Measurements from ENCODE around the gene TTC28. TPM values are rescaled to one million over a fixed set of nuclear protein-coding genes. Genes with fewer than 3 reads are reported as not detected.

TTC28 gene
- total RNA-seq, 1 experiment from 2014 or later: 0.12 TPM

- intact Hi-C loops (cut with micrococcal nuclease): no loop called here
- Histone ChIP-seq H2AFZ (ENCODE audit: low read depth, low read length, poor library complexity, severe bottlenecking) (no peak overlapping the region), H3K36me3 (ENCODE audit: control insufficient read depth in 1 of 2, insufficient read depth in 2 of 2, low read length in 2 of 2) (no peaks in the 10 kb centered on the region), H3K9ac (ENCODE audit: low read length) (no peak overlapping the region), H3K9me3 (ENCODE audit: control insufficient read depth in 1 of 2, insufficient read depth in 1 of 2, low read depth in 1 of 2, low read length in 2 of 2) (no peaks in the 10 kb centered on the region), H3K27ac (ENCODE audit: low read depth, low read length) (no peak overlapping the region), H4K20me1 (ENCODE audit: insufficient read depth) (no peaks in the 10 kb centered on the region), H3K9me2 (ENCODE audit: insufficient read depth) (no peaks in the 10 kb centered on the region), H3K4me3 (replicated peaks in 1 of 2; ENCODE audit: low read depth in 1 of 2, low read length in 2 of 2) (no peak overlapping the region), H3K27me3 (ENCODE audit: insufficient read depth, low read length) (peaks cover 71% of the 10 kb centered on the region), H3K4me1 (ENCODE audit: control insufficient read depth in 1 of 2, insufficient read depth in 2 of 2, low read length in 2 of 2) (no peaks in the 10 kb centered on the region), H3K79me2 (ENCODE audit: insufficient read depth, low read length) (no peaks in the 10 kb centered on the region), H3K4me2 (ENCODE audit: low read length) (no peak overlapping the region)
- RAD21 ChIA-PET (ENCODE audit: low non-redundant PET in 1 of 2, low total read pairs in 2 of 2, uncharacterized antibody in 2 of 2, unreplicated experiment in 2 of 2): no interaction called here
- no TSS peak for BruUV-seq (replicated peaks)
- ATAC-seq (no peak), DNase-seq (ENCODE audit: low read depth, low spot score) (no peak)
- TF ChIP-seq MAX (IDR thresholded peaks at IDR 0.05): no peak
- TF ChIP-seq SP1 (IDR thresholded peaks at IDR 0.05; ENCODE audit: low read depth): no peak
- no peak for TF ChIP-seq CBX3 (IDR thresholded peaks at IDR 0.05; ENCODE audit: low read depth)
- no peak for TF ChIP-seq POLR2A (IDR thresholded peaks at IDR 0.05; ENCODE audit: borderline replicate concordance, extremely low read depth, insufficient read depth, insufficient read length)
- no peak for TF ChIP-seq TCF7L2 (IDR thresholded peaks at IDR 0.05; ENCODE audit: borderline replicate concordance, extremely low read depth, insufficient read depth, insufficient read length)
- CTCF ChIA-PET: no interaction called here
- POLR2A ChIA-PET: no interaction called here
Measured at GRCh38 chr22:28247136-28247535, 432.5 kb downstream of the TTC28 start.

- no peak for DNase-seq (ENCODE audit: low read depth, low spot score)
- no peak overlapping the region for H2AFZ ChIP-seq (ENCODE audit: low read depth, low read length, poor library complexity, severe bottlenecking)
- no peak overlapping the region for H3K4me2 ChIP-seq (ENCODE audit: low read length)
- TF ChIP-seq SIN3A (IDR thresholded peaks at IDR 0.05; ENCODE audit: low read depth): no peak
- TF ChIP-seq SRF (IDR thresholded peaks at IDR 0.05; ENCODE audit: low read depth): no peak
- TF ChIP-seq CEBPB (IDR thresholded peaks at IDR 0.05; ENCODE audit: low read depth): no peak
- TF ChIP-seq YY1 (IDR thresholded peaks at IDR 0.05; ENCODE audit: extremely low read depth, insufficient replicate concordance, low read depth, low read length): no peak
- no peak for TF ChIP-seq EZH2phosphoT487 (IDR thresholded peaks at IDR 0.05; ENCODE audit: borderline replicate concordance)
- no peak for TF ChIP-seq TCF7L2 (IDR thresholded peaks at IDR 0.05; ENCODE audit: borderline replicate concordance, extremely low read depth, insufficient read depth, insufficient read length)
- no peak for TF ChIP-seq EGR1 (IDR thresholded peaks at IDR 0.05; ENCODE audit: low read depth)
- TF ChIP-seq POLR2AphosphoS5 (IDR thresholded peaks at IDR 0.05; ENCODE audit: low read depth, low read length): no peak
- TF ChIP-seq CBX3 (IDR thresholded peaks at IDR 0.05; ENCODE audit: low read depth): no peak
- no peak for TF ChIP-seq ATF3 (IDR thresholded peaks at IDR 0.05)
- no peak for TF ChIP-seq ZNF274 (IDR thresholded peaks at IDR 0.05; ENCODE audit: low read depth, low read length)
- no peak for TF ChIP-seq CTCF (IDR thresholded peaks at IDR 0.05 in 2 of 3, conservative IDR thresholded peaks at IDR 0.05 in 1 of 3; ENCODE audit: borderline replicate concordance in 1 of 3, insufficient read depth in 1 of 3, low read depth in 2 of 3, low read length in 2 of 3)
- no peak for TF ChIP-seq RAD21 (IDR thresholded peaks at IDR 0.05; ENCODE audit: low read depth)
- no peak for TF ChIP-seq EZH2 (IDR thresholded peaks at IDR 0.05)
- BruUV-seq (replicated peaks): no TSS peak
- no peaks in the 10 kb centered on the region for H3K9me3 ChIP-seq (ENCODE audit: control insufficient read depth in 1 of 2, insufficient read depth in 1 of 2, low read depth in 1 of 2, low read length in 2 of 2)
- H3K9ac ChIP-seq (ENCODE audit: low read length): no peak overlapping the region
- ATAC-seq: no peak
- CTCF ChIA-PET: no interaction called here
- H3K27me3 ChIP-seq (ENCODE audit: insufficient read depth, low read length): peaks cover 76% of the 10 kb centered on the region
- POLR2A ChIA-PET: no interaction called here
- no peaks in the 10 kb centered on the region for H3K9me2 ChIP-seq (ENCODE audit: insufficient read depth)
- H3K4me1 ChIP-seq (ENCODE audit: control insufficient read depth in 1 of 2, insufficient read depth in 2 of 2, low read length in 2 of 2): no peaks in the 10 kb centered on the region
- H4K20me1 ChIP-seq (ENCODE audit: insufficient read depth): no peaks in the 10 kb centered on the region
- intact Hi-C loops (cut with micrococcal nuclease): no loop called here
- no peak overlapping the region for H3K27ac ChIP-seq (ENCODE audit: low read depth, low read length)
- no peaks in the 10 kb centered on the region for H3K36me3 ChIP-seq (ENCODE audit: control insufficient read depth in 1 of 2, insufficient read depth in 2 of 2, low read length in 2 of 2)
- H3K79me2 ChIP-seq (ENCODE audit: insufficient read depth, low read length): no peaks in the 10 kb centered on the region
- H3K4me3 ChIP-seq (replicated peaks in 1 of 2; ENCODE audit: low read depth in 1 of 2, low read length in 2 of 2): no peak overlapping the region
- RAD21 ChIA-PET (ENCODE audit: low non-redundant PET in 1 of 2, low total read pairs in 2 of 2, uncharacterized antibody in 2 of 2, unreplicated experiment in 2 of 2): no interaction called here
Measured at GRCh38 chr22:28246397-28246796, 433.2 kb downstream of the TTC28 start.
